HepG2 (cell line): ENCODE results near the gene IGF2BP1. TPM values are rescaled to one million over a fixed set of nuclear protein-coding genes. Genes with fewer than 3 reads are reported as not detected.

Source experiments
- HMGA1 ChIP-seq: sonication (generic); formaldehyde crosslinking; conservative IDR thresholded peaks from 2 replicates; pipeline ENCODE4 v1.4.0; 2020; ENCODE audit warnings: missing genetic modification reagents
- HNRNPL ChIP-seq: fragments of 200-400 bp; formaldehyde crosslinking; IDR thresholded peaks from 2 replicates; pipeline ENCODE4 v1.6.1; 2017; ENCODE audit warnings: mild to moderate bottlenecking, low read depth, low read length
- HNRNPUL1 ChIP-seq: fragments of 200-400 bp; formaldehyde crosslinking; IDR thresholded peaks from 2 replicates; pipeline ENCODE4 v1.6.1; 2017; ENCODE audit warnings: low read depth, mild to moderate bottlenecking, low read length, moderate library complexity
- IKZF5 ChIP-seq: IDR thresholded peaks from 2 replicates; pipeline ENCODE4 v1.6.1; 2018; ENCODE audit warnings: missing genetic modification reagents, mild to moderate bottlenecking, missing compliant biosample characterization
- KDM1A ChIP-seq: IDR thresholded peaks from 2 replicates; pipeline ENCODE4 v1.6.1; 2016; ENCODE audit warnings: missing compliant biosample characterization
- KDM4B ChIP-seq: sonication (generic); formaldehyde crosslinking; IDR thresholded peaks from 2 replicates; pipeline ENCODE4 v1.4.0; 2020; ENCODE audit warnings: missing genetic modification reagents
- MED8 ChIP-seq: sonication (generic); formaldehyde crosslinking; IDR thresholded peaks from 2 replicates; pipeline ENCODE4 v1.8.1; 2023; ENCODE audit warnings: mild to moderate bottlenecking, missing genetic modification reagents; ENCODE audit not compliant: insufficient replicate concordance
- MIXL1 ChIP-seq: IDR thresholded peaks from 2 replicates; pipeline ENCODE4 v1.6.1; 2016
- NFE2L1 ChIP-seq: sonication (generic); formaldehyde crosslinking; IDR thresholded peaks from 2 replicates; pipeline ENCODE4 v1.4.0; 2020; ENCODE audit warnings: missing genetic modification reagents, mild to moderate bottlenecking, borderline replicate concordance
- NR3C1 ChIP-seq: sonication (generic); formaldehyde crosslinking; IDR thresholded peaks from 2 replicates; pipeline ENCODE4 v1.4.0; 2020; ENCODE audit warnings: missing genetic modification reagents
- PLSCR1 ChIP-seq: sonication (generic); formaldehyde crosslinking; IDR thresholded peaks from 2 replicates; pipeline ENCODE4 v1.5.0; 2020; ENCODE audit warnings: missing genetic modification reagents, mild to moderate bottlenecking, borderline replicate concordance
- REXO4 ChIP-seq: sonication (generic); formaldehyde crosslinking; IDR thresholded peaks from 2 replicates; pipeline ENCODE4 v1.8.0; 2022; ENCODE audit warnings: missing genetic modification reagents, mild to moderate bottlenecking, borderline replicate concordance
- RORA ChIP-seq: sonication (generic); formaldehyde crosslinking; IDR thresholded peaks from 2 replicates; pipeline ENCODE4 v1.5.0; 2020; ENCODE audit warnings: mild to moderate bottlenecking, missing genetic modification reagents, moderate library complexity
- TCF7 ChIP-seq: sonication (generic); IDR thresholded peaks from 2 replicates; pipeline ENCODE4 v1.6.1; 2016; ENCODE audit warnings: antibody characterized with exemption, low read depth
- ZBTB3 ChIP-seq: sonication (generic); formaldehyde crosslinking; IDR thresholded peaks from 2 replicates; pipeline ENCODE4 v1.4.0; 2020; ENCODE audit warnings: low read depth, mild to moderate bottlenecking, moderate library complexity, missing genetic modification reagents, borderline replicate concordance
- ZBTB42 ChIP-seq: sonication (generic); formaldehyde crosslinking; IDR thresholded peaks from 2 replicates; pipeline ENCODE4 v1.5.0; 2020; ENCODE audit warnings: mild to moderate bottlenecking, missing genetic modification reagents
- ZNF337 ChIP-seq: sonication (generic); formaldehyde crosslinking; IDR thresholded peaks from 2 replicates; pipeline ENCODE4 v1.5.1; 2020; ENCODE audit warnings: missing genetic modification reagents, low read depth, mild to moderate bottlenecking, borderline replicate concordance
- ZNF33B ChIP-seq: sonication (generic); formaldehyde crosslinking; IDR thresholded peaks from 2 replicates; pipeline ENCODE4 v1.5.1; 2020; ENCODE audit warnings: mild to moderate bottlenecking, missing genetic modification reagents
- ZNF619 ChIP-seq: sonication (generic); formaldehyde crosslinking; IDR thresholded peaks from 2 replicates; pipeline ENCODE4 v1.4.0; 2020; ENCODE audit warnings: mild to moderate bottlenecking, missing genetic modification reagents
- ZNF770 ChIP-seq: sonication (generic); formaldehyde crosslinking; IDR thresholded peaks from 2 replicates; pipeline ENCODE4 v1.5.0; 2020; ENCODE audit warnings: mild to moderate bottlenecking, missing genetic modification reagents
- polyA plus RNA-seq, 8 experiments: library from polyadenylated mRNA; depleted of rRNA in 3 of 8; stranded (reverse) in 7 of 8; unstranded in 1 of 8; fragments of >200 nt; fragmentation: Illumina TruSeq in 4 of 8; extraction: Trizol in 4 of 8; gene quantifications; 2 replicates each; pipeline versions ENCODE4 v1.2.1 to v1.2.3, GENCODE V29; 2011 to 2016; ENCODE audit warnings: low read depth in 4 of 8, missing spikeins in 1 of 8, mixed read lengths in 1 of 8; ENCODE audit not compliant: insufficient read depth in 1 of 8
- total RNA-seq, 5 experiments: library from RNA; depleted of rRNA; stranded (reverse); fragments of >200 nt; fragmentation: Illumina TruSeq; extraction: Trizol; gene quantifications; 2 replicates each; pipeline ENCODE4 v1.2.3, GENCODE V29; 2016; ENCODE audit warnings: low read depth in 1 of 5
- TF ChIP-seq, protein P1 (sequence below): sonication (generic); formaldehyde crosslinking; IDR thresholded peaks from 2 replicates; pipeline ENCODE4 v1.4.0; 2020; ENCODE audit warnings: missing genetic modification reagents, borderline replicate concordance

IGF2BP1 gene
- total and polyA plus RNA-seq, 2 of the 13 experiments (the other 11 are each of a cell fraction or from before 2014, with no cell fraction given): 29.7 to 75.1 TPM

DNA sequence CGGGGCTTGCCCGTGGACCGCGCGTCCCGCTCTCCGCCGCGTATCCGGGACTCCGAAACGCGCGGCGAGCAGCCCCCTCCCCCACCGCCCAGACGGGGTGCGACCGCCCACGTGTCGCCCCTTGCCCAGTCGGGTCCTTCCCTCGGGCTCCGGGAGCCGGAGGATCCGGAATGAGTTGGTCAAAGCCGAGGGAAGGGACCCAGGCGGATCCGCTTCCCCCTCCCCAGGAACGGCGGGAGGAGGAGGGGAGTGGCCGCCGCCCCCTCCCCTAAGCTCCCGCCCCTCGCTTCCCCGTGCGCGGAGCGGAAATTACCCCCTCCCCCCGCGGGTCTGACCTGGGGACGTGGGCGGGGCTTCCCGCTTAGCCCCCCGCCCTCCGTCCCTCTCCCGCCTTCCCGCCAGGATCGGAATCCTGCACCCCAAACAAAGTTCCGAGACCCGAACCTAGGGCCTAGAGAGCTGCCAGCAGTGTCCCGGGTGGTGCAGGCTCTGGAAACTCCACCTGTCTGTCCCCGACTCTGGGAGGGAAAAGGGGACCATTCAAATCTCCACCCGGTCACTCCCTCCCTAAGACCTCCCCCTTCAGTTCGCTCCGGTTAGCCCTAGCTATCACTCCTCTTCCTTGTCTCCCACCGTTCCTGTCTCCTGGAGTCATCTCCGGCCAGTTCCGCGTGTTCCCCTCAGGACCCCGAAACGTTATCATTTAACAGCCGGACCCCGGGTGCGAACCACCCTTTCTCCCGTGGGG lies 1.0 kb upstream of the IGF2BP1 start (continued):
- TF ChIP-seq PLSCR1 (CRISPR knock-in tag) (peak; percentile 82; the same call in 1 of the 2 replicates), HNRNPL (0 out of 2 replicates have a peak, but pooled peaks have one; percentile 9), ZBTB3 (CRISPR knock-in tag) (0 out of 2 replicates have a peak, but pooled peaks have one; percentile 70), HNRNPUL1 (0 out of 2 replicates have a peak, but pooled peaks have one; percentile 25), IKZF5 (CRISPR knock-in tag) (peak; percentile 93), KDM4B (peak; percentile 31; the same call in 1 of the 2 replicates), ZNF33B (CRISPR knock-in tag) (peak; percentile 78), ZNF619 (CRISPR knock-in tag) (peak; percentile 75), KDM1A (CRISPR knock-in tag) (no peak), RORA (no peak), HMGA1 (CRISPR knock-in tag) (no peak), NFE2L1 (CRISPR knock-in tag) (no peak), NR3C1 (CRISPR knock-in tag) (no peak), MIXL1 (CRISPR knock-in tag) (peak; percentile 1; the same call in 1 of the 2 replicates), ZNF770 (CRISPR knock-in tag) (peak; percentile 83), REXO4 (0 out of 2 replicates have a peak, but pooled peaks have one; percentile 41), TCF7 (no peak), ZNF337 (CRISPR knock-in tag) (no peak), ZBTB42 (CRISPR knock-in tag) (no peak), MED8 (CRISPR knock-in tag) (peak; percentile 84)
- TF ChIP-seq, protein P1, sequence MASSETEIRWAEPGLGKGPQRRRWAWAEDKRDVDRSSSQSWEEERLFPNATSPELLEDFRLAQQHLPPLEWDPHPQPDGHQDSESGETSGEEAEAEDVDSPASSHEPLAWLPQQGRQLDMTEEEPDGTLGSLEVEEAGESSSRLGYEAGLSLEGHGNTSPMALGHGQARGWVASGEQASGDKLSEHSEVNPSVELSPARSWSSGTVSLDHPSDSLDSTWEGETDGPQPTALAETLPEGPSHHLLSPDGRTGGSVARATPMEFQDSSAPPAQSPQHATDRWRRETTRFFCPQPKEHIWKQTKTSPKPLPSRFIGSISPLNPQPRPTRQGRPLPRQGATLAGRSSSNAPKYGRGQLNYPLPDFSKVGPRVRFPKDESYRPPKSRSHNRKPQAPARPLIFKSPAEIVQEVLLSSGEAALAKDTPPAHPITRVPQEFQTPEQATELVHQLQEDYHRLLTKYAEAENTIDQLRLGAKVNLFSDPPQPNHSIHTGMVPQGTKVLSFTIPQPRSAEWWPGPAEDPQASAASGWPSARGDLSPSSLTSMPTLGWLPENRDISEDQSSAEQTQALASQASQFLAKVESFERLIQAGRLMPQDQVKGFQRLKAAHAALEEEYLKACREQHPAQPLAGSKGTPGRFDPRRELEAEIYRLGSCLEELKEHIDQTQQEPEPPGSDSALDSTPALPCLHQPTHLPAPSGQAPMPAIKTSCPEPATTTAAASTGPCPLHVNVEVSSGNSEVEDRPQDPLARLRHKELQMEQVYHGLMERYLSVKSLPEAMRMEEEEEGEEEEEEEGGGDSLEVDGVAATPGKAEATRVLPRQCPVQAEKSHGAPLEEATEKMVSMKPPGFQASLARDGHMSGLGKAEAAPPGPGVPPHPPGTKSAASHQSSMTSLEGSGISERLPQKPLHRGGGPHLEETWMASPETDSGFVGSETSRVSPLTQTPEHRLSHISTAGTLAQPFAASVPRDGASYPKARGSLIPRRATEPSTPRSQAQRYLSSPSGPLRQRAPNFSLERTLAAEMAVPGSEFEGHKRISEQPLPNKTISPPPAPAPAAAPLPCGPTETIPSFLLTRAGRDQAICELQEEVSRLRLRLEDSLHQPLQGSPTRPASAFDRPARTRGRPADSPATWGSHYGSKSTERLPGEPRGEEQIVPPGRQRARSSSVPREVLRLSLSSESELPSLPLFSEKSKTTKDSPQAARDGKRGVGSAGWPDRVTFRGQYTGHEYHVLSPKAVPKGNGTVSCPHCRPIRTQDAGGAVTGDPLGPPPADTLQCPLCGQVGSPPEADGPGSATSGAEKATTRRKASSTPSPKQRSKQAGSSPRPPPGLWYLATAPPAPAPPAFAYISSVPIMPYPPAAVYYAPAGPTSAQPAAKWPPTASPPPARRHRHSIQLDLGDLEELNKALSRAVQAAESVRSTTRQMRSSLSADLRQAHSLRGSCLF: no peak
